ENCODE results near the gene KRTAP4-12. TPM values are rescaled to one million over a fixed set of nuclear protein-coding genes. Genes with fewer than 3 reads are reported as not detected.
A peak's percentile ranks its signal among the peaks of the same experiment; 100 is the strongest.
"Not testable (repeated sequence)": the region's sequence is repeated elsewhere in the genome, so short reads cannot be mapped to it uniquely, and the experiment has no call there.

KRTAP4-12 gene
- total RNA-seq, 1 donor from 2014 or later = not detected

- Mint-ChIP-seq H3K9me3 (ENCODE audit: unreplicated experiment) (peaks cover 15% of the 10 kb centered on the region), H3K27me3 (ENCODE audit: unreplicated experiment) (peaks cover 3% of the 10 kb centered on the region), H3K4me3 (ENCODE audit: unreplicated experiment) (no peak overlapping the region), H3K4me1 (ENCODE audit: unreplicated experiment) (peaks cover 6% of the 10 kb centered on the region), H3K27ac (ENCODE audit: unreplicated experiment) (no peak overlapping the region), H3K36me3 (ENCODE audit: low read depth, unreplicated experiment) (peaks cover 17% of the 10 kb centered on the region)
- no peak for DNase-seq (ENCODE audit: low spot score)
- TF ChIP-seq CTCF (IDR thresholded peaks at IDR 0.05; ENCODE audit: unreplicated experiment) = no peak
Measured at GRCh38 chr17:41141361-41141760, 17.4 kb upstream of the KRTAP4-12 start.

- no peak within 1 kb of the TSS for H3K4me3 Mint-ChIP-seq (ENCODE audit: unreplicated experiment)
- H3K9me3 Mint-ChIP-seq (ENCODE audit: unreplicated experiment) = peaks cover 15% of the 10 kb centered on the region
- no peak for DNase-seq (ENCODE audit: low spot score)
- H3K36me3 Mint-ChIP-seq (ENCODE audit: low read depth, unreplicated experiment) = peaks cover 17% of the 10 kb centered on the region
- H3K27ac Mint-ChIP-seq (ENCODE audit: unreplicated experiment) = peak within 1 kb of the TSS; percentile 9
- no peak for TF ChIP-seq CTCF (IDR thresholded peaks at IDR 0.05; ENCODE audit: unreplicated experiment)
- H3K4me1 Mint-ChIP-seq (ENCODE audit: unreplicated experiment) = no peaks in the 10 kb centered on the region
- peaks cover 3% of the 10 kb centered on the region for H3K27me3 Mint-ChIP-seq (ENCODE audit: unreplicated experiment)
Measured at GRCh38 chr17:41140360-41141131, 16.6 kb upstream of the KRTAP4-12 start, which contains the start of gene KRTAP4-6. Gene KRTAP4-6 (minus strand): TSS chr17:41140544. CDS start chr17:41140487, 57 bp downstream.

DNA sequence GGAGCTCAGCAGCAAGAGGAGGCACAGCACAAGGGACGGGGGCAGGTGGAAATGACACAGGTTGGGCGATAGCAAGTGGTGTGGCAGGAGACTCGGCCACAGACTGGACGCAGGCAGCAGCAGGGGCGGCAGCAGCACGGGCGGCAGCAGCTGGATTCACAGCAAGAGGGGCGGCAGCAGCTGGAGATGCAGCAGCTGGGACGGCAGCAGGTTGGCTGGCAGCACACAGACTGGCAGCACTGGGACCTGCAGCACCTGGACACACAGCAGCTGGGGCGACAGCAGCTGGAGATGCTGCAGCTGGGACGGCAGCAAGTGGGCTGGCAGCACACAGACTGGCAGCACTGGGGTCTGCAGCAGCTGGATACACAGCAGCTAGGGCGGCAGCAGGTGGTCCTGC is 15.9 kb upstream of the KRTAP4-12 start:
- Mint-ChIP-seq H3K36me3 (ENCODE audit: low read depth, unreplicated experiment) (peaks cover 17% of the 10 kb centered on the region), H3K27ac (ENCODE audit: unreplicated experiment) (peak overlapping the region; percentile 9), H3K9me3 (ENCODE audit: unreplicated experiment) (peaks cover 15% of the 10 kb centered on the region)
- DNase-seq (ENCODE audit: low spot score); H3K4me3 Mint-ChIP-seq (ENCODE audit: unreplicated experiment); H3K27me3 Mint-ChIP-seq (ENCODE audit: unreplicated experiment); H3K4me1 Mint-ChIP-seq (ENCODE audit: unreplicated experiment): not testable (repeated sequence)

DNA sequence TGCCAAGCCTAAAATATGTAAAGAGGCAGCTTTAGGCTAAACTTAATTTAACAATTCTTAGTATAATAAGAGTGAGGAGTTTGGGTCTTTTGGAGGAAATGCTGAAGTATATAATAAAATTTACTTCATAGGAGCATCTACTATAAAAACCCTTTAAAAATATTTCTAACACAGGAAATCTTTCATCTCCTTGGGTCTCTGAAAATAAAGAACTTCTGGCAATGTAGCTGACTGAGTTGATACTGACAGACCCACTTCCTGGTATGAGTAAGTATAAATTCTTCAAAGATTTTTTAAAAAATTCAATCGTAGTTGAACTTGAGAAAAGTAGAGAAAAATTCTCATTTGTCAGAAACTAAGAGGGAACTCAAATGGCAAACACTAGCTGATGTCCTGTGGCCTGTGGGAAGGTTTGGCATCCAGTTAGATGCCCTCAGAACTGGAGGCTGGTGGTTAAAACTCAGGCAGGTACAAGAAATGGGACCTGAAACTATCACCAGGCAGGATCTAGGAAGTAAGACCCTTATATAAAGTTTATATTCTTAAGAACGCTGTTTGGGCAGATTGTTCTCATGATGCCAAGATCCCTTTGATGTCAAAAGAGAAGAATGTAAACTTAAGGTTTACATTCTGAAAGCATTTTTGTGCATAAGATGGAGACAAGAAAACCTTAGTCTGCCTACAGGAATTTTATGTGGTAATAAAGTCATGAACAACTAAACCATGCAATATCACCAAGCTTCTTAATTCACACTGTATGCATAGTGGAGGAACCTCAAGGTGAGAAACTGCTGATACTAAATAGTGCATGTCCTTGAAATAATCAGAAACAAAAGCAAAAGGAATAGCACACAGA is 10.1 kb upstream of the KRTAP4-12 start:
- no peaks in the 10 kb centered on the region for H3K4me1 Mint-ChIP-seq (ENCODE audit: unreplicated experiment)
- H3K9me3 Mint-ChIP-seq (ENCODE audit: unreplicated experiment) = no peaks in the 10 kb centered on the region
- DNase-seq (ENCODE audit: low spot score) = no peak
- H3K4me3 Mint-ChIP-seq (ENCODE audit: unreplicated experiment) = no peak overlapping the region
- H3K27me3 Mint-ChIP-seq (ENCODE audit: unreplicated experiment) = no peaks in the 10 kb centered on the region
- no peak overlapping the region for H3K27ac Mint-ChIP-seq (ENCODE audit: unreplicated experiment)
- TF ChIP-seq CTCF (IDR thresholded peaks at IDR 0.05; ENCODE audit: unreplicated experiment) = no peak
- no peaks in the 10 kb centered on the region for H3K36me3 Mint-ChIP-seq (ENCODE audit: low read depth, unreplicated experiment)

DNA sequence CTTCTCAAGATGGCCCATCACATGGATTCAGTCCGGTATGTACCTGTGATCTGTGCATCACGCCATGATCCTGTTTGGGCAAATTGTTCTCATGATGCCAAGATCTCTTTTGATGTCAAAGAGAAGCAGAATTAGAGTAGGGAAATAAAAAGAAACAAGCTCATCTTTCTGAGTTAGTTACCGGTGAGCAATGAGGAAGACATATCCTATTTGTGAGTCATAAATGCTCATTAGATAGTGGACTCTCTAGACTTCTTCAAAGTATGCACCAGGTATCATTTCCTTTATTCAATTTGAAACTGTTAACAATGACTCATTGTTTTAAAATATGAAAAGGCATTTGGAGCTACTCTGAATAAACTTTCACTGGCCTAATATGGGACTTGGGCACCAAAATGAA is 8.0 kb upstream of the KRTAP4-12 start:
- H3K27ac Mint-ChIP-seq (ENCODE audit: unreplicated experiment) = no peak overlapping the region

More for the DNA sequence above, 8.0 kb upstream of the KRTAP4-12 start:
- no peaks in the 10 kb centered on the region for H3K9me3 Mint-ChIP-seq (ENCODE audit: unreplicated experiment)
- H3K36me3 Mint-ChIP-seq (ENCODE audit: low read depth, unreplicated experiment) = no peaks in the 10 kb centered on the region
- DNase-seq (ENCODE audit: low spot score) = no peak
- no peaks in the 10 kb centered on the region for H3K27me3 Mint-ChIP-seq (ENCODE audit: unreplicated experiment)
- no peaks in the 10 kb centered on the region for H3K4me1 Mint-ChIP-seq (ENCODE audit: unreplicated experiment)
- no peak overlapping the region for H3K4me3 Mint-ChIP-seq (ENCODE audit: unreplicated experiment)
- no peak for TF ChIP-seq CTCF (IDR thresholded peaks at IDR 0.05; ENCODE audit: unreplicated experiment)

Measured in endothelial cell (in vitro differentiated cells).